Measurements from ENCODE around the gene ABLIM1. TPM values are rescaled to one million over a fixed set of nuclear protein-coding genes. Genes with fewer than 3 reads are reported as not detected.

ABLIM1 gene
- total RNA-seq, 1 donor from 2014 or later: 144 TPM

DNA sequence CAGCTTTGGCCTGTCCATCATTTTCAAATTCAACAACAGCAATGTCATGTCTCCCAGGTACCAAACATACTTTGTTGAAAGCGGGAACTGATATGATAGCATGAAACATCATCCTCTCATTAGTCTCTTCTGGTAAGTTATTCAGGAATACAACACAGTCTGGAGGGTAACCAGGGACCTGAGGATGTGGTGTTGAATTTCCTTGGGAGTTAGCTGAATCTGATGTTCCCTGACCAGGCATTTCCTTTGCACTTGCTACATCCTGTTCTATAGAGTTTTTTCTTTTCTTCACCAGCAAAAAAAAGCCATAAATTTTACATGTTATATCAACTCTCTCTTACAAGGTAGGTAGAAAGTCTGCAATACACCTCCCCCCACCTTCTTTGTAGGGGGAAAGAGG lies 156.0 kb downstream of the ABLIM1 start:
- TF ChIP-seq, protein P1, sequence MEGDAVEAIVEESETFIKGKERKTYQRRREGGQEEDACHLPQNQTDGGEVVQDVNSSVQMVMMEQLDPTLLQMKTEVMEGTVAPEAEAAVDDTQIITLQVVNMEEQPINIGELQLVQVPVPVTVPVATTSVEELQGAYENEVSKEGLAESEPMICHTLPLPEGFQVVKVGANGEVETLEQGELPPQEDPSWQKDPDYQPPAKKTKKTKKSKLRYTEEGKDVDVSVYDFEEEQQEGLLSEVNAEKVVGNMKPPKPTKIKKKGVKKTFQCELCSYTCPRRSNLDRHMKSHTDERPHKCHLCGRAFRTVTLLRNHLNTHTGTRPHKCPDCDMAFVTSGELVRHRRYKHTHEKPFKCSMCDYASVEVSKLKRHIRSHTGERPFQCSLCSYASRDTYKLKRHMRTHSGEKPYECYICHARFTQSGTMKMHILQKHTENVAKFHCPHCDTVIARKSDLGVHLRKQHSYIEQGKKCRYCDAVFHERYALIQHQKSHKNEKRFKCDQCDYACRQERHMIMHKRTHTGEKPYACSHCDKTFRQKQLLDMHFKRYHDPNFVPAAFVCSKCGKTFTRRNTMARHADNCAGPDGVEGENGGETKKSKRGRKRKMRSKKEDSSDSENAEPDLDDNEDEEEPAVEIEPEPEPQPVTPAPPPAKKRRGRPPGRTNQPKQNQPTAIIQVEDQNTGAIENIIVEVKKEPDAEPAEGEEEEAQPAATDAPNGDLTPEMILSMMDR (IDR thresholded peaks at IDR 0.05): no peak
- intact Hi-C loops (cut with DNase I): no loop called here

DNA sequence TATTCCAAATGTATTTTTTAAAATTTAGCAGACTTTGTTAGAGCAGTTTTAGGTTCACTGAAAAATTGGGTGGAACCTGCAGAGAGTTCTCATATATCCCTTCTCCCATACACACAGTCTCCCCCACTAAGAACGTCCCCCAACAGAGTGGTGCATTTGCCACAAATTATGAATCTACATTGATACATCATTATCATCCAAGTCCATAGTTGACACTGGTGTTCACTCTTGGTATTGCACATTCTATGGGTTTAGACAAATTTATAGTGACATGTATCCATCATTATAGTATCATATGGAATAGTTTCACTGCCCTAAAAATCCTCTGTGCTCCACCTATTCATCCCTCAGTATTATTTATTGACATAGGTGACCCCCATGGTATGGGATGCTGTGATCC lies 156.4 kb downstream of the ABLIM1 start:
- Histone ChIP-seq H3K36me3 (no peaks in the 10 kb centered on the region), H3K4me3 (no peak overlapping the region), H3K9me3 (no peaks in the 10 kb centered on the region), H3K4me1 (peaks cover 26% of the 10 kb centered on the region), H3K27me3 (no peaks in the 10 kb centered on the region), H3K27ac (no peak overlapping the region)
- no peak for ATAC-seq
- intact Hi-C loops (cut with DNase I): no loop called here
- TF ChIP-seq, protein P1 (IDR thresholded peaks at IDR 0.05): no peak
- DNase-seq: no peak

More for the DNA sequence above, 156.0 kb downstream of the ABLIM1 start:
- Histone ChIP-seq H3K4me3 (no peak overlapping the region), H3K27ac (no peak overlapping the region), H3K4me1 (peaks cover 29% of the 10 kb centered on the region), H3K36me3 (no peaks in the 10 kb centered on the region), H3K27me3 (no peaks in the 10 kb centered on the region), H3K9me3 (no peaks in the 10 kb centered on the region)
- no peak for ATAC-seq
- DNase-seq: no peak

DNA sequence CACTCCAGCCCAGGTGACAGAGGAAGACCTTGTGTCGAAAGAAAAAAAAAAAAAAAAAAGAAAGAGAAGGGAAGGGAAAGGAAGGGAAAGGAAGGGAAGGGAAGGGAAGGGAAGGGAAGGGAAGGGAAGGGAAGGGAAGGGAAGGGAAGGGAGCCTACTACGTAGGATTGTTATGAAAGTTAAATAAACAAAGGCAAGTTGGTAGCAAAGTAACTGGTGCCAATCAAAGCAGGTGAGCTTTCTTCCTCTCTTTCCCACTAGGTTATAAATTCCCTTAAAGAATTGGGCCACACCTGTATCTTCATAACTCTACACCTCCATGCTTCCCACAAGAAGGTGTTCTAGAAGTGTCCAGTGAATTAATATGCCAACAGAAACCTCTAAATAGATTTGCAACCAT lies 157.4 kb downstream of the ABLIM1 start:
- TF ChIP-seq, protein P1 (IDR thresholded peaks at IDR 0.05): no peak
- Histone ChIP-seq H3K27me3 (no peaks in the 10 kb centered on the region), H3K36me3 (no peaks in the 10 kb centered on the region), H3K4me3 (no peak overlapping the region), H3K27ac (no peak overlapping the region), H3K4me1 (peaks cover 16% of the 10 kb centered on the region), H3K9me3 (no peaks in the 10 kb centered on the region)
- DNase-seq (no peak), ATAC-seq (no peak)
- intact Hi-C loops (cut with DNase I): no loop called here

DNA sequence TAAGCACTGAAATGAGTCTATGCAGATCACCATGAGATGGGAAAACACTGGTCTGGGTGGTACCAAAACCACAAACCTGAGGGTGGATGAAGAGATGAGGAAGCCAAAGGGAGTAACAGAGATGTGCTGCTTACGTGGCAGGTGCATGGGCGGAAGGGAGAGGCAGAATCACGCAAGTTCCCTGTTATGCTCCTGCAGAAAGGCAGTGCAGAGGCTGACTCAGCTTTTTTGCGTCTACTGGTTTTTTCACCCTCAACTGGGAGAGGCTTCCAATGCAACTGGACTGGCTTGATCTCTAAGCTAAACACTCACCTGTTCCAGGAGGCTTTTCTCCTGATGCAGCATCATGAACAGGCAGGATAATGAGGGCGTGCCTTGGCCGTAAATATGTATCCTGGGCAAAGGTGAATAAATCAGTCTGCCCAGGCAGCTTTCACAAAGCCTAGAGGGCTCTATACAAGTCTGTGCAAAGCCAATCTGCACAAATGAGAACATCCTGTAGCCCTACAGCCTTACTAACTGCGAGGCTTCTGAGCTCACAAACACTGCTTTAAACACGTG lies 158.4 kb downstream of the ABLIM1 start:
- TF ChIP-seq, protein P1 (IDR thresholded peaks at IDR 0.05): no peak
- no peaks in the 10 kb centered on the region for H3K9me3 ChIP-seq
- DNase-seq (no peak), ATAC-seq (peak; percentile 53)
- H3K27me3 ChIP-seq: no peaks in the 10 kb centered on the region
- H3K4me1 ChIP-seq: peaks cover 6% of the 10 kb centered on the region
- H3K36me3 ChIP-seq: peaks cover 9% of the 10 kb centered on the region
- H3K4me3 ChIP-seq: no peak overlapping the region
- intact Hi-C loops (cut with DNase I): no loop called here
- H3K27ac ChIP-seq: no peak overlapping the region

DNA sequence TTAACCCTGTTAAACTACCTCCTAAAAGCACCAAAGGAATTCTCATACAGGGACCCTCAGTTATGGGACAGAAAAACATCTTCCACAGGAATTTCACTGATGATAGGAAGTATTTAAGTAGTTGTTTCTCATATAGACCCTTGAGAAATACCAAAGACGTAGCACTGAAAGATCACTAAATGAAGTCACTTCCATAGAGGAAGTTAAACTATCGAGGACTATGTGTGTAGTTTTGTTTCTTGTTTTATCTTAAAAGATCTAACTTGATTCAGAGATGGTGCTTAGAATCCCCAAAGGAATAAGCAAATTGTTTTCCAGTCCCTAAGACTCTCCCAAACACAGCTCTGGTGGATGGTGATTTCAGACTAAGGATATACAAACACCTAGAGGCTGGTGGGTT lies 159.0 kb downstream of the ABLIM1 start:
- Histone ChIP-seq H3K36me3 (peaks cover 12% of the 10 kb centered on the region), H3K27ac (no peak overlapping the region), H3K27me3 (no peaks in the 10 kb centered on the region), H3K4me3 (no peak overlapping the region), H3K9me3 (no peaks in the 10 kb centered on the region), H3K4me1 (peaks cover under 1% of the 10 kb centered on the region)
- DNase-seq (no peak), ATAC-seq (no peak)
- TF ChIP-seq, protein P1 (IDR thresholded peaks at IDR 0.05): no peak
- intact Hi-C loops (cut with DNase I): no loop called here
